PC-9 (cell line): ENCODE results near the gene GXYLT1. TPM values are rescaled to one million over a fixed set of nuclear protein-coding genes. Genes with fewer than 3 reads are reported as not detected.
A peak's percentile ranks its signal among the peaks of the same experiment; 100 is the strongest.

Source experiments
- Bru-seq: library from RNA; stranded (reverse); fragments of 400-500 nt; gene quantifications from one replicate; lab custom pipeline; 2021; lab: Mats Ljungman, UMichigan
- BruChase-seq, 2 experiments: library from RNA; stranded (reverse); fragments of 400-500 nt; gene quantifications; one replicate each; lab custom pipeline; 2021; lab: Mats Ljungman, UMichigan
- BruUV-seq: library from RNA; stranded (reverse); fragments of 400-500 nt; replicated peaks from 2 replicates; lab custom pipeline; 2021; lab: Mats Ljungman, UMichigan
- CTCF ChIA-PET: fragments of 300-600 bp; sonication (Branson Sonifier 250); formaldehyde crosslinking; loops from one replicate; lab custom pipeline; 2022; ENCODE audit warnings: antibody characterized with exemption; lab: Charles Lee
- POLR2A ChIA-PET: fragments of 300-600 bp; sonication (Branson Sonifier 250); formaldehyde crosslinking; loops from one replicate; lab custom pipeline; 2022; ENCODE audit warnings: antibody characterized with exemption; ENCODE audit not compliant: unreplicated experiment; lab: Charles Lee
- DNase-seq, 2 experiments: peaks; one replicate each; pipeline versions ENCODE4 v3.0.0 to v3.0.0-alpha.2; 2015 to 2022; ENCODE audit warnings: mixed read lengths in 1 of 2
- H2AFZ ChIP-seq: fragments of 200-600 bp; sonication (generic); 2 replicates; pipeline ENCODE4 v1.8.1; 2017; ENCODE audit warnings: antibody characterized with exemption
- H3F3A ChIP-seq: fragments of 200-600 bp; sonication (generic); 2 replicates; pipeline ENCODE4 v1.8.1; 2017; ENCODE audit warnings: antibody characterized with exemption, mild to moderate bottlenecking, low read depth; ENCODE audit not compliant: insufficient read depth
- H3K27ac ChIP-seq: fragments of 200-600 bp; sonication (generic); 2 replicates; pipeline ENCODE4 v1.6.1; 2016; ENCODE audit warnings: mixed run types
- H3K27me3 ChIP-seq: fragments of 200-600 bp; sonication (generic); 2 replicates; pipeline ENCODE4 v1.6.1; 2016; ENCODE audit warnings: low read depth, mixed run types; ENCODE audit not compliant: insufficient read depth
- H3K36me3 ChIP-seq: fragments of 200-600 bp; sonication (generic); 2 replicates; pipeline ENCODE4 v1.6.1; 2016; ENCODE audit warnings: low read depth, mixed run types
- H3K4me1 ChIP-seq: fragments of 200-600 bp; sonication (generic); replicated peaks from 2 replicates; pipeline ENCODE4 v1.6.1; 2016; ENCODE audit warnings: mixed run types; ENCODE audit not compliant: insufficient read depth
- H3K4me2 ChIP-seq: fragments of 200-600 bp; sonication (generic); 2 replicates; pipeline ENCODE4 v1.6.1; 2017; ENCODE audit warnings: mixed run types
- H3K4me3 ChIP-seq: fragments of 200-600 bp; sonication (generic); 2 replicates; pipeline ENCODE4 v1.6.1; 2016; ENCODE audit warnings: mixed run types
- H3K79me2 ChIP-seq: fragments of 200-600 bp; sonication (generic); 2 replicates; pipeline ENCODE4 v1.6.1; 2017; ENCODE audit warnings: low read depth, mixed run types
- H3K9me2 ChIP-seq: fragments of 200-600 bp; sonication (generic); 2 replicates; pipeline ENCODE4 v1.8.1; 2017; ENCODE audit warnings: mild to moderate bottlenecking; ENCODE audit not compliant: insufficient read depth
- H3K9me3 ChIP-seq: fragments of 200-600 bp; sonication (generic); 2 replicates; pipeline ENCODE4 v1.8.1; 2016; ENCODE audit warnings: low read depth; ENCODE audit not compliant: insufficient read depth
- H4K20me1 ChIP-seq: fragments of 200-600 bp; sonication (generic); 2 replicates; pipeline ENCODE4 v1.8.1; 2017; ENCODE audit not compliant: insufficient read depth
- EZH2 ChIP-seq: fragments of 200-600 bp; sonication (generic); IDR thresholded peaks from 2 replicates; pipeline ENCODE4 v1.8.0; 2017; ENCODE audit warnings: antibody characterized with exemption, low read depth
- intact Hi-C: fragments of 100-400 bp; cut with micrococcal nuclease; formaldehyde crosslinking; loops from one replicate; pipeline ENCODE4 v1.10.0; 2022; ENCODE audit not compliant: unreplicated experiment
- long read RNA-seq: library from polyadenylated mRNA; stranded (forward); transcript quantifications from one replicate; pipeline ENCODE4 v2.0.0, GENCODE V29; 2022
- total RNA-seq: library from RNA; stranded (reverse); gene quantifications from 2 replicates; pipeline ENCODE4 v1.2.3, GENCODE V29; 2021
- TF ChIP-seq, protein P1 (sequence below): fragments of 200-600 bp; sonication (generic); conservative IDR thresholded peaks from 2 replicates; pipeline ENCODE4 v1.6.1; 2017; ENCODE audit warnings: mixed run types, antibody characterized with exemption, mild to moderate bottlenecking, moderate library complexity

Gene GXYLT1, protein sequence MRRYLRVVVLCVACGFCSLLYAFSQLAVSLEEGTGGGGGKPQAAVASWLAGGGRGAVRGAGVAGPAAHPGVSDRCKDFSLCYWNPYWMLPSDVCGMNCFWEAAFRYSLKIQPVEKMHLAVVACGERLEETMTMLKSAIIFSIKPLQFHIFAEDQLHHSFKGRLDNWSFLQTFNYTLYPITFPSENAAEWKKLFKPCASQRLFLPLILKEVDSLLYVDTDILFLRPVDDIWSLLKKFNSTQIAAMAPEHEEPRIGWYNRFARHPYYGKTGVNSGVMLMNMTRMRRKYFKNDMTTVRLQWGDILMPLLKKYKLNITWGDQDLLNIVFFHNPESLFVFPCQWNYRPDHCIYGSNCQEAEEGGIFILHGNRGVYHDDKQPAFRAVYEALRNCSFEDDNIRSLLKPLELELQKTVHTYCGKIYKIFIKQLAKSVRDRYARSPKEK
- 7.8 TPM in 2 replicates for total RNA-seq
- Bru-seq, nascent RNA, result percentile 82 among the genes with signal in this experiment
- BruChase-seq, experiment 1, labeled RNA remaining after a 2-hour chase, result percentile 78 among the genes with signal in this experiment
- percentile 65 among the genes with signal in this experiment for BruChase-seq, experiment 2, labeled RNA remaining after a 6-hour chase
- long read RNA-seq, transcript GXYLT1-201 (7 exons, 1,937 nt), result major isoform, 6 of 6 reads
- long read RNA-seq, partial matches to known transcripts, result 0 of 6 reads
- long read RNA-seq, other reads (novel, unspliced or antisense), result 0 of 6 reads

DNA sequence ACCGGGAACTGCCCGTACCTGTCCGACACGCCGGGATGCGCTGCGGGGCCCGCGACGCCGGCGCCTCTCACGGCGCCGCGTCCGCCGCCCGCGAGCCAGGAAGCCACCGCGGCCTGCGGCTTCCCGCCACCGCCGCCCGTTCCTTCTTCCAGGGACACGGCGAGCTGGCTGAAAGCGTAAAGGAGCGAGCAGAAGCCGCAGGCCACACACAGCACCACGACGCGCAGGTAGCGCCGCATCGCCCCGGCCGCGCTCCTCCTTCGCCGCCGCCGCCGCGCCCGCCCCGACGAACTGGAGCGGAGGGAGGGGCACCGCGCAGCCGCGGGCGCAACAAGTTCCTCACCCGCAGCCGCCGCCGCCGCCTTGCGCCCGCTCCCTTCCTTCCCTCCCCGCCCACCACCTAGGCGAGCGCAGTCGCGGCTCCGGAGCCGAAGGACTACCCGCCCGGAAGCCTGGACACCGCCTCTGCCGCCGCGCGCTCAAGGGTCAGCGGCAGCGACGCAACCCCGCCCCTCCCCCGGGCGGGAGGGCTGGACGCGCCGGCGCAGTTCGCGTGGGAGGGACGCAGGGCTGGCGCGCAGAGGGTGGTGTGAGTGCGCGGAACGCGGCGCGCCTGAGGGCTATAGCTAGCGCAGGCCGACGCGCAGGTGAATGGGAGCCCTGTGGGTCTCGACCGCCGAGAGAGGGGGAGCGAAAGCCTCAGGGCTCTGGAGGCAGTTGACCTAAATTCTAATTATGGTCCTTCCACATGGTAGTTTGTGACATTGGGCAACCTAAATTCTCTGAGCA, at the start of gene GXYLT1:
TSS of gene GXYLT1 (minus strand) at position 467 of the 789 bp plus-strand sequence. CDS start at position 239, 228 bp downstream.
- ChIA-PET POLR2A (interaction anchor here (0.6 kb wide), 1 partner anchor 92 kb away, joined by 8 read pairs; no protein-coding TSS in a partner anchor), CTCF (interaction anchor here (0.6 kb wide), 1 partner anchor 43 kb away, joined by 11 read pairs; no protein-coding TSS in a partner anchor)
- intact Hi-C loops, result loop anchor here (5.0 kb wide), 3 partner anchors 93 to 423 kb away; partner anchors contain the start of genes PPHLN1, YAF2 and ZCRB1
- TF ChIP-seq, protein P1, sequence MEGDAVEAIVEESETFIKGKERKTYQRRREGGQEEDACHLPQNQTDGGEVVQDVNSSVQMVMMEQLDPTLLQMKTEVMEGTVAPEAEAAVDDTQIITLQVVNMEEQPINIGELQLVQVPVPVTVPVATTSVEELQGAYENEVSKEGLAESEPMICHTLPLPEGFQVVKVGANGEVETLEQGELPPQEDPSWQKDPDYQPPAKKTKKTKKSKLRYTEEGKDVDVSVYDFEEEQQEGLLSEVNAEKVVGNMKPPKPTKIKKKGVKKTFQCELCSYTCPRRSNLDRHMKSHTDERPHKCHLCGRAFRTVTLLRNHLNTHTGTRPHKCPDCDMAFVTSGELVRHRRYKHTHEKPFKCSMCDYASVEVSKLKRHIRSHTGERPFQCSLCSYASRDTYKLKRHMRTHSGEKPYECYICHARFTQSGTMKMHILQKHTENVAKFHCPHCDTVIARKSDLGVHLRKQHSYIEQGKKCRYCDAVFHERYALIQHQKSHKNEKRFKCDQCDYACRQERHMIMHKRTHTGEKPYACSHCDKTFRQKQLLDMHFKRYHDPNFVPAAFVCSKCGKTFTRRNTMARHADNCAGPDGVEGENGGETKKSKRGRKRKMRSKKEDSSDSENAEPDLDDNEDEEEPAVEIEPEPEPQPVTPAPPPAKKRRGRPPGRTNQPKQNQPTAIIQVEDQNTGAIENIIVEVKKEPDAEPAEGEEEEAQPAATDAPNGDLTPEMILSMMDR, result no peak
- TF ChIP-seq EZH2, result no peak
- no peaks in the 10 kb centered on the region for H3K9me2 ChIP-seq
- peak within 1 kb of the TSS; percentile 70 for H3K27ac ChIP-seq
- peak within 1 kb of the TSS; percentile 96 for H2AFZ ChIP-seq
- H3K79me2 ChIP-seq, result peaks cover 45% of the 10 kb centered on the region
- peak within 1 kb of the TSS; percentile 99 for H3K4me3 ChIP-seq
- H3F3A ChIP-seq, result peaks cover 14% of the 10 kb centered on the region; the same call in 1 of the 2 replicates
- no peaks in the 10 kb centered on the region for H3K9me3 ChIP-seq
- peak within 1 kb of the TSS; percentile 97 for H3K4me2 ChIP-seq
- DNase-seq, result peak; percentile 83 to 94
- no peaks in the 10 kb centered on the region for H4K20me1 ChIP-seq
- H3K36me3 ChIP-seq, result no peaks in the 10 kb centered on the region
- BruUV-seq, result no TSS peak
- H3K4me1 ChIP-seq, result peaks cover 22% of the 10 kb centered on the region
- no peaks in the 10 kb centered on the region for H3K27me3 ChIP-seq

DNA sequence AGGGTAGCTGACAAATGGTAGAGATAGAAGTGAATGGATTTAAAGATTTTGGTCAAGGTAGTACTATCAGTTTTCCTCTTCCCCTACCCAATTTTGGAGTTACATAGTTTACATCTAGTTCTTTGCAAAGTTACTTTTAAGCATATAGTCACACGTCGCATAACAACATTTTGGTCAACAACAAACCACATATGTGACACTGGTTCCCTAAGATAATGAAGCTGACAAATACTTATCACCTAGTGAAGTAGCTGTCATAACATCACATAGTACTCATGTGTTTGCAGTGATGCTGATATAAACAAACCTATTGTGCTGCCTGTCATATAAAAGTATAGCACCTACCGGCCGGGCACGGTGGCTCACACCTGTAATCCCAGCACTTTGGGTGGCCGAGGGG, 48.0 kb upstream of the GXYLT1 start:
- no peaks in the 10 kb centered on the region for H3K36me3 ChIP-seq
- ChIA-PET CTCF (no interaction called here), POLR2A (no interaction called here)
- no peak overlapping the region for H3K27ac ChIP-seq
- 0 out of 2 replicates have a peak, but pooled peaks cover 5% of the 10 kb centered on the region for H4K20me1 ChIP-seq
- no TSS peak for BruUV-seq
- H3F3A ChIP-seq, result peaks cover 5% of the 10 kb centered on the region; the same call in 1 of the 2 replicates
- H3K9me3 ChIP-seq, result no peaks in the 10 kb centered on the region
- TF ChIP-seq, protein P1, result no peak
- no peak for TF ChIP-seq EZH2
- H2AFZ ChIP-seq, result no peak overlapping the region
- DNase-seq, result no peak
- no peak overlapping the region for H3K4me3 ChIP-seq
- intact Hi-C loops, result no loop called here
- H3K4me2 ChIP-seq, result no peak overlapping the region
- no peaks in the 10 kb centered on the region for H3K4me1 ChIP-seq
- H3K27me3 ChIP-seq, result no peaks in the 10 kb centered on the region
- H3K9me2 ChIP-seq, result no peaks in the 10 kb centered on the region
- H3K79me2 ChIP-seq, result no peaks in the 10 kb centered on the region; the same call in 1 of the 2 replicates

DNA sequence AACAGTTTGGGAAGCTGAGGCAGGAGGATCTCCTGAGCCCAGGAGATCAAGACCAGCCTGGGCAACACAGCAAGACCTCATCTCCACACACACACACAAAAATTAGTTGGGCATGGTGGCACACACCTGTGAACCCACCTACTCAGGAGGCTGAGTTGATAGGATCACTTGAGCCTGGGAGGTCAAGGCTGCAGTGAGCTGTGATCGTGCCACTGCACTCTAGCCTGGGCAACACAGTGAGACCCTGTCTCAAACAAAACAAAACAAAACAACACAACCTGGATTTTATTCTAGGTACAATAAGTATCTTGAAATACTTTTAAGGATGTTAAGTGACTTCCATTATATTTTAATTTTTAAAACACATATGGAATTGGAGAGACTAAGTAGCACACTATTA, 47.6 kb upstream of the GXYLT1 start:
- no peak for DNase-seq
- no peaks in the 10 kb centered on the region for H3K9me3 ChIP-seq
- no peak overlapping the region for H2AFZ ChIP-seq
- no peaks in the 10 kb centered on the region; the same call in 1 of the 2 replicates for H3K79me2 ChIP-seq
- H3K9me2 ChIP-seq, result no peaks in the 10 kb centered on the region
- H3K4me2 ChIP-seq, result no peak overlapping the region
- POLR2A ChIA-PET, result no interaction called here
- H3K4me1 ChIP-seq, result no peaks in the 10 kb centered on the region
- no TSS peak for BruUV-seq
- H3K27ac ChIP-seq, result no peak overlapping the region
- no peaks in the 10 kb centered on the region for H3K36me3 ChIP-seq
- H3F3A ChIP-seq, result peaks cover 5% of the 10 kb centered on the region; the same call in 1 of the 2 replicates
- intact Hi-C loops, result no loop called here
- CTCF ChIA-PET, result no interaction called here
- no peak for TF ChIP-seq EZH2
- TF ChIP-seq, protein P1, result no peak
- H3K4me3 ChIP-seq, result no peak overlapping the region
- H4K20me1 ChIP-seq, result 0 out of 2 replicates have a peak, but pooled peaks cover 5% of the 10 kb centered on the region
- no peaks in the 10 kb centered on the region for H3K27me3 ChIP-seq
